ENCODE data around the gene SLCO3A1. TPM values are rescaled to one million over a fixed set of nuclear protein-coding genes. Genes with fewer than 3 reads are reported as not detected.
A peak's percentile ranks its signal among the peaks of the same experiment; 100 is the strongest.

Gene SLCO3A1
- total RNA-seq, 2 donors from 2014 or later, result 21.4 to 27.3 TPM

- Histone ChIP-seq H3K4me1 (peaks cover 0 to 4% of the 10 kb centered on the region in 2 donors), H3K27ac (peak overlapping the region in 1 of 2 donors; percentile 85), H3K36me3 (peaks cover 9% of the 10 kb centered on the region), H3K9me3 (no peaks in the 10 kb centered on the region), H3K4me3 (no peak overlapping the region), H3K27me3 (no peaks in the 10 kb centered on the region)
- TF ChIP-seq CTCF (IDR thresholded peaks at IDR 0.05), result no peak
- DNase-seq (ENCODE audit: low spot score), result no peak
These were observed 313.9 kb downstream of the SLCO3A1 start for GRCh38 chr15:92167451-92167850.

GRCh38 chr15:92168066-92168683 is 314.7 kb downstream of the SLCO3A1 start:
- H3K4me3 ChIP-seq, result no peak overlapping the region
- no peaks in the 10 kb centered on the region for H3K27me3 ChIP-seq
- H3K36me3 ChIP-seq, result peaks cover 2% of the 10 kb centered on the region
- DNase-seq (ENCODE audit: low spot score), result no peak
- no peaks in the 10 kb centered on the region for H3K9me3 ChIP-seq
- peak overlapping the region in 1 of 2 donors; percentile 85 for H3K27ac ChIP-seq
- peaks cover 0 to 4% of the 10 kb centered on the region in 2 donors for H3K4me1 ChIP-seq
- no peak for TF ChIP-seq CTCF (IDR thresholded peaks at IDR 0.05)

GRCh38 chr15:92170897-92171296 is 317.4 kb downstream of the SLCO3A1 start:
- Histone ChIP-seq H3K36me3 (no peaks in the 10 kb centered on the region), H3K4me1 (no peaks in the 10 kb centered on the region), H3K4me3 (no peak overlapping the region), H3K27me3 (no peaks in the 10 kb centered on the region), H3K9me3 (no peaks in the 10 kb centered on the region), H3K27ac (peak overlapping the region in 1 of 2 donors; percentile 10)
- DNase-seq (ENCODE audit: low spot score), result no peak
- no peak for TF ChIP-seq CTCF (IDR thresholded peaks at IDR 0.05)

- Histone ChIP-seq H3K4me3 (no peak overlapping the region), H3K27me3 (no peaks in the 10 kb centered on the region), H3K9me3 (no peaks in the 10 kb centered on the region), H3K36me3 (no peaks in the 10 kb centered on the region), H3K27ac (no peak overlapping the region), H3K4me1 (no peaks in the 10 kb centered on the region)
- no peak for DNase-seq (ENCODE audit: low spot score)
- no peak for TF ChIP-seq CTCF (IDR thresholded peaks at IDR 0.05)
These were observed 325.4 kb downstream of the SLCO3A1 start for GRCh38 chr15:92178911-92179310.

- no peak for TF ChIP-seq CTCF (IDR thresholded peaks at IDR 0.05)
- Histone ChIP-seq H3K27me3 (no peaks in the 10 kb centered on the region), H3K4me1 (no peaks in the 10 kb centered on the region), H3K36me3 (no peaks in the 10 kb centered on the region), H3K4me3 (no peak overlapping the region), H3K9me3 (no peaks in the 10 kb centered on the region), H3K27ac (no peak overlapping the region)
- no peak for DNase-seq (ENCODE audit: low spot score)
These were observed 330.6 kb downstream of the SLCO3A1 start for GRCh38 chr15:92184142-92184541.

- Histone ChIP-seq H3K27ac (no peak overlapping the region), H3K9me3 (no peaks in the 10 kb centered on the region), H3K36me3 (no peaks in the 10 kb centered on the region), H3K4me1 (no peaks in the 10 kb centered on the region), H3K27me3 (no peaks in the 10 kb centered on the region), H3K4me3 (no peak overlapping the region)
- TF ChIP-seq CTCF (IDR thresholded peaks at IDR 0.05), result no peak
- no peak for DNase-seq (ENCODE audit: low spot score)
These were observed 331.2 kb downstream of the SLCO3A1 start for GRCh38 chr15:92184679-92185230.
